Effector memory CD8-positive, alpha-beta T cell (primary cell): ENCODE results near the gene CST4.
"Not testable (repeated sequence)": the region's sequence is repeated elsewhere in the genome, so short reads cannot be mapped to it uniquely, and the experiment has no call there.

ENCODE experiments used
- ATAC-seq: fragments of 150-1000 bp; cut with Tn5 transposase; replicated peaks from 2 replicates; pipeline ENCODE4 v1.10.0; 2021; ENCODE audit warnings: mild to moderate bottlenecking, moderate library complexity
- DNase-seq, 3 experiments: peaks; one replicate each; pipeline ENCODE4 v3.0.0; 2021
- H3K27ac Mint-ChIP-seq, 2 donors: one replicate each; pipeline ENCODE4 v1.8.0; 2022; ENCODE audit warnings: mild to moderate bottlenecking in 2 of 2, mixed read lengths in 2 of 2, moderate library complexity in 2 of 2
- H3K27me3 Mint-ChIP-seq, 2 donors: one replicate each; pipeline ENCODE4 v1.8.0; 2022; ENCODE audit warnings: mixed read lengths in 2 of 2
- H3K36me3 Mint-ChIP-seq: one replicate; pipeline ENCODE4 v1.8.0; 2022; ENCODE audit warnings: mild to moderate bottlenecking, moderate library complexity, mixed read lengths; ENCODE audit not compliant: insufficient read depth
- H3K4me1 Mint-ChIP-seq, 2 donors: one replicate each; pipeline ENCODE4 v1.8.0; 2022; ENCODE audit warnings: low read depth in 2 of 2, mixed read lengths in 2 of 2
- H3K4me3 Mint-ChIP-seq, 2 donors: one replicate each; pipeline ENCODE4 v1.8.0; 2022; ENCODE audit warnings: mild to moderate bottlenecking in 2 of 2, mixed read lengths in 2 of 2, moderate library complexity in 2 of 2
- H3K9me3 Mint-ChIP-seq, 2 donors: one replicate each; pipeline ENCODE4 v1.8.0; 2022; ENCODE audit warnings: mixed read lengths in 2 of 2

Gene CST4

GRCh38 chr20:23664046-23664445 is 24.8 kb downstream of the CST4 start:
- H3K4me3 Mint-ChIP-seq, ATAC-seq, H3K4me1 Mint-ChIP-seq: not testable (repeated sequence)

GRCh38 chr20:23663180-23663579 is 25.7 kb downstream of the CST4 start:
- Mint-ChIP-seq H3K27ac (no peak overlapping the region), H3K27me3 (no peaks in the 10 kb centered on the region), H3K4me1 (no peaks in the 10 kb centered on the region), H3K9me3 (no peaks in the 10 kb centered on the region), H3K36me3 (peaks cover 2% of the 10 kb centered on the region), H3K4me3 (no peak overlapping the region)
- ATAC-seq (no peak), DNase-seq (no peak)

More at GRCh38 chr20:23664046-23664445, 24.8 kb downstream of the CST4 start:
- not testable (repeated sequence) for H3K27ac Mint-ChIP-seq, DNase-seq, H3K27me3 Mint-ChIP-seq, H3K36me3 Mint-ChIP-seq, H3K9me3 Mint-ChIP-seq

GRCh38 chr20:23662276-23662870 is 26.5 kb downstream of the CST4 start:
- no peak overlapping the region for H3K4me3 Mint-ChIP-seq
- ATAC-seq (no peak), DNase-seq (no peak)
- H3K4me1 Mint-ChIP-seq, result no peaks in the 10 kb centered on the region
- H3K27ac Mint-ChIP-seq, result no peak overlapping the region
- H3K27me3 Mint-ChIP-seq, result no peaks in the 10 kb centered on the region
- H3K9me3 Mint-ChIP-seq, result no peaks in the 10 kb centered on the region
- H3K36me3 Mint-ChIP-seq, result peaks cover 2% of the 10 kb centered on the region

GRCh38 chr20:23661002-23661429 is 27.8 kb downstream of the CST4 start:
- H3K36me3 Mint-ChIP-seq, result peaks cover 2% of the 10 kb centered on the region
- no peak overlapping the region for H3K27ac Mint-ChIP-seq
- no peaks in the 10 kb centered on the region for H3K9me3 Mint-ChIP-seq
- H3K27me3 Mint-ChIP-seq, result peaks cover 0 to 12% of the 10 kb centered on the region in 2 donors
- no peak overlapping the region for H3K4me3 Mint-ChIP-seq
- DNase-seq (no peak), ATAC-seq (no peak)
- H3K4me1 Mint-ChIP-seq, result no peaks in the 10 kb centered on the region

- no peaks in the 10 kb centered on the region for H3K4me1 Mint-ChIP-seq
- peaks cover 2% of the 10 kb centered on the region for H3K36me3 Mint-ChIP-seq
- no peak overlapping the region for H3K4me3 Mint-ChIP-seq
- H3K9me3 Mint-ChIP-seq, result no peaks in the 10 kb centered on the region
- no peak overlapping the region for H3K27ac Mint-ChIP-seq
- DNase-seq (no peak), ATAC-seq (no peak)
- H3K27me3 Mint-ChIP-seq, result peaks cover 0 to 18% of the 10 kb centered on the region in 2 donors
Observed at GRCh38 chr20:23659989-23660837, 28.6 kb downstream of the CST4 start.

GRCh38 chr20:23659610-23659988 is 29.2 kb downstream of the CST4 start:
- ATAC-seq, H3K36me3 Mint-ChIP-seq, H3K4me3 Mint-ChIP-seq, H3K4me1 Mint-ChIP-seq, DNase-seq, H3K9me3 Mint-ChIP-seq, H3K27ac Mint-ChIP-seq: not testable (repeated sequence)
- H3K27me3 Mint-ChIP-seq, result peaks cover 6 to 22% of the 10 kb centered on the region in 2 donors

GRCh38 chr20:23658989-23659609 is 29.7 kb downstream of the CST4 start:
- ATAC-seq (no peak), DNase-seq (no peak)
- Mint-ChIP-seq H3K27ac (no peak overlapping the region), H3K4me3 (no peak overlapping the region), H3K27me3 (peaks cover 6 to 27% of the 10 kb centered on the region in 2 donors), H3K4me1 (no peaks in the 10 kb centered on the region), H3K9me3 (no peaks in the 10 kb centered on the region), H3K36me3 (peaks cover 2% of the 10 kb centered on the region)

- Mint-ChIP-seq H3K27me3 (peaks cover 11 to 35% of the 10 kb centered on the region in 2 donors), H3K27ac (no peak overlapping the region), H3K4me1 (no peaks in the 10 kb centered on the region), H3K4me3 (no peak overlapping the region), H3K36me3 (peaks cover 2% of the 10 kb centered on the region), H3K9me3 (no peaks in the 10 kb centered on the region)
- DNase-seq (no peak), ATAC-seq (no peak)
Observed at GRCh38 chr20:23658336-23658735, 30.5 kb downstream of the CST4 start.

GRCh38 chr20:23657202-23657601 is 31.6 kb downstream of the CST4 start:
- H3K9me3 Mint-ChIP-seq, result no peaks in the 10 kb centered on the region
- H3K4me1 Mint-ChIP-seq, result no peaks in the 10 kb centered on the region
- peaks cover 13 to 43% of the 10 kb centered on the region in 2 donors for H3K27me3 Mint-ChIP-seq
- no peak overlapping the region for H3K4me3 Mint-ChIP-seq
- DNase-seq, result no peak
- no peak overlapping the region for H3K27ac Mint-ChIP-seq
- peaks cover 2% of the 10 kb centered on the region for H3K36me3 Mint-ChIP-seq
- no peak for ATAC-seq

GRCh38 chr20:23656372-23656771 is 32.5 kb downstream of the CST4 start:
- ATAC-seq (no peak), DNase-seq (no peak)
- no peaks in the 10 kb centered on the region for H3K4me1 Mint-ChIP-seq
- H3K9me3 Mint-ChIP-seq, result no peaks in the 10 kb centered on the region
- H3K27ac Mint-ChIP-seq, result no peak overlapping the region
- H3K4me3 Mint-ChIP-seq, result no peak overlapping the region
- H3K27me3 Mint-ChIP-seq, result peaks cover 13 to 43% of the 10 kb centered on the region in 2 donors
- H3K36me3 Mint-ChIP-seq, result no peaks in the 10 kb centered on the region

- no peaks in the 10 kb centered on the region for H3K9me3 Mint-ChIP-seq
- peaks cover 13 to 43% of the 10 kb centered on the region in 2 donors for H3K27me3 Mint-ChIP-seq
- no peak overlapping the region for H3K27ac Mint-ChIP-seq
- no peaks in the 10 kb centered on the region for H3K4me1 Mint-ChIP-seq
- DNase-seq (no peak), ATAC-seq (no peak)
- no peaks in the 10 kb centered on the region for H3K36me3 Mint-ChIP-seq
- no peak overlapping the region for H3K4me3 Mint-ChIP-seq
Observed at GRCh38 chr20:23655491-23656211, 33.2 kb downstream of the CST4 start.

- DNase-seq (no peak), ATAC-seq (no peak)
- H3K27me3 Mint-ChIP-seq, result peaks cover 13 to 43% of the 10 kb centered on the region in 2 donors
- no peaks in the 10 kb centered on the region for H3K4me1 Mint-ChIP-seq
- no peak overlapping the region for H3K27ac Mint-ChIP-seq
- no peaks in the 10 kb centered on the region for H3K9me3 Mint-ChIP-seq
- no peak overlapping the region for H3K4me3 Mint-ChIP-seq
- no peaks in the 10 kb centered on the region for H3K36me3 Mint-ChIP-seq
Observed at GRCh38 chr20:23654717-23655116, 34.1 kb downstream of the CST4 start.

- H3K27ac Mint-ChIP-seq, result no peak overlapping the region
- no peaks in the 10 kb centered on the region for H3K4me1 Mint-ChIP-seq
- H3K4me3 Mint-ChIP-seq, result no peak overlapping the region
- no peaks in the 10 kb centered on the region for H3K9me3 Mint-ChIP-seq
- ATAC-seq, result no peak
- no peaks in the 10 kb centered on the region for H3K36me3 Mint-ChIP-seq
- DNase-seq, result no peak
- peaks cover 13 to 43% of the 10 kb centered on the region in 2 donors for H3K27me3 Mint-ChIP-seq
Observed at GRCh38 chr20:23654000-23654399, 34.8 kb downstream of the CST4 start.
